ENCODE results near the gene IPO4. TPM values are rescaled to one million over a fixed set of nuclear protein-coding genes. Genes with fewer than 3 reads are reported as not detected.

IPO4 gene
- total RNA-seq, 1 experiment from 2014 or later = 80.9 TPM

DNA sequence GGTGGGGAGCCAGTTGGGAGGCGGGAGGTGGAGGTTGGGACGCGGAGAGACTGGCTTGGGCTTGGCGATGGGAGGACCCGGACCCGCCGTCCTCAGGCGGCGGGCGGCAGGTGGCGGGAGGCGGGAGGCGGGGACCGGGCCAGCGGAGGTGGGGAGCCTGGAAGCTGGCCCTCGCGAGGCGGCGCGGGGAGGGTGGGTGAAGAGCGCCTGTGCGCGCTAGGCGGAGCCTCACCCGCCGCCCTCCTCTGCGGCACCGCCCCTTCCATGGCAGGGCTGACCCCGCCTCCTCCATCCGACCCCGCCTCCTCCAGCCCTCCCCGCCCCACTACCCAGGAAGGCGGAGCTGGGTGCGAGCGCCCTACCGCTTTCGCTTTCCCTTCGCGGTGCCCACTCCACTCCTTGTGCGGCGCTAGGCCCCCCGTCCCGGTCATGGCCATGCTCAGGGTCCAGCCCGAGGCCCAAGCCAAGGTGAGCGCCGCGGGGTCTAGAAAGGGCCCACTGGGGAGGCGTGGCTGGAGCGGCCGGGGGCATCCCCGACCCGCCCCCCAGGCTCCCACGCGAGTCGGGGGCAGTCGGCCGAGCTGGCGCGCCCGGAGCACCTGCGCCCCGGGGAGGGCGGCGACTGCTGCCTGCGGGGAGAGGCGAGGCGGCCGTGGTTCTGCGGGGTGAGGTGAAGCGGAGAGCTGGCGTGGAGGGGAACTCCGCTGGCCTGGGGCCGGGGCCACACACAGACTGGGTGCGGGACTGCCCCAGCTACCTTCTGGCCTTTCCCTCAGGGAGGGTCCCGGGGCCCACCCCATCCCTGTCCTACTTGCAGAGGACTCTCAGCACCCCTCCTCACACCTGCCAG is 52.6 kb downstream of the IPO4 start, which contains the start of gene PSME1:
PSME1 (plus strand) TSS at position 361 of the 850 bp plus-strand sequence; CDS start at position 430, 69 bp downstream.

DNA sequence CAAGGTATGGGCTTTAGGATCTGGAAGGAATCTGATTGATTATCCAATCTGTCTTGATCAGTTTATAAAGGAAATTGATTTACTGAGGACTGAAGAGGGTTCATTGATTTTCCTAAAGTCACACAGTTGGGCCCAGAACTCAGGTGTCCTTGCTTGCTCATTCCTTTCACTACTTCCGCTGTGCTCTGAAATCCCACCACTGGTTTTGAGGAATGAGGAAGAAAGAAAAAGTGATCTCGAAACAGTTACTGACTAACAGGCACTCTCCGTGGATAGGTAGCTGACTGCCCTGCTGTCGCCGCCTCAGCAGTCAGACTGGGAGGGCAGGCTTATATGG is 58.3 kb downstream of the IPO4 start, which contains the start of gene FITM1:
FITM1 (plus strand) TSS at position 280 of the 337 bp plus-strand sequence. CDS start 905 bp downstream, outside the sequence.

Other genes starting within 250 kb of the IPO4 start
- gene DHRS4, start 235.0 kb downstream of the IPO4 start, total RNA-seq (2022; extraction: Qiagen RNA extraction; ENCODE audit: low read depth) = 39.3 to 49.4 TPM (median 46.9 TPM) in 5 replicates
- gene DHRS4L2, start 199.9 kb downstream of the IPO4 start, total RNA-seq (2022; extraction: Qiagen RNA extraction; ENCODE audit: low read depth) = 23.7 to 33.4 TPM (median 29.9 TPM) in 5 replicates
- gene CARMIL3, start 136.8 kb downstream of the IPO4 start, total RNA-seq (2022; extraction: Qiagen RNA extraction; ENCODE audit: low read depth) = 0.24 to 0.59 TPM (median 0.47 TPM) in 5 replicates
- not detected in 5 replicates for gene CPNE6, start 117.3 kb downstream of the IPO4 start, total RNA-seq (2022; extraction: Qiagen RNA extraction; ENCODE audit: low read depth)
- gene PCK2, start 94.5 kb downstream of the IPO4 start, total RNA-seq (2022; extraction: Qiagen RNA extraction; ENCODE audit: low read depth) = 17.9 to 21.1 TPM (median 19.7 TPM) in 5 replicates
- 21.0 to 25.3 TPM (median 21.5 TPM) in 5 replicates for gene DCAF11, start 74.0 kb downstream of the IPO4 start, total RNA-seq (2022; extraction: Qiagen RNA extraction; ENCODE audit: low read depth)
- gene NRL, start 73.9 kb downstream of the IPO4 start, total RNA-seq (2022; extraction: Qiagen RNA extraction; ENCODE audit: low read depth) = 0.58 to 1.0 TPM (median 0.99 TPM) in 5 replicates
- 0.15 to 0.28 TPM (median 0.24 TPM) in 3 of 5 replicates, not detected in the others for gene FITM1, start 58.2 kb downstream of the IPO4 start, total RNA-seq (2022; extraction: Qiagen RNA extraction; ENCODE audit: low read depth)
- gene PSME1, start 52.6 kb downstream of the IPO4 start, total RNA-seq (2022; extraction: Qiagen RNA extraction; ENCODE audit: low read depth) = 163 to 182 TPM (median 171 TPM) in 5 replicates
- gene EMC9, start 47.2 kb downstream of the IPO4 start, total RNA-seq (2022; extraction: Qiagen RNA extraction; ENCODE audit: low read depth) = 50.9 to 61.8 TPM (median 56.9 TPM) in 5 replicates
- 164 to 198 TPM (median 177 TPM) in 5 replicates for gene PSME2, start 42.2 kb downstream of the IPO4 start, total RNA-seq (2022; extraction: Qiagen RNA extraction; ENCODE audit: low read depth)
- 25.6 to 33.1 TPM (median 29.9 TPM) in 5 replicates for gene RNF31, start 41.3 kb downstream of the IPO4 start, total RNA-seq (2022; extraction: Qiagen RNA extraction; ENCODE audit: low read depth)
- gene IRF9, start 27.6 kb downstream of the IPO4 start, total RNA-seq (2022; extraction: Qiagen RNA extraction; ENCODE audit: low read depth) = 14.6 to 21.4 TPM (median 16.7 TPM) in 5 replicates
- 3.4 to 6.4 TPM (median 4.3 TPM) in 5 replicates for gene REC8, start 16.7 kb downstream of the IPO4 start, total RNA-seq (2022; extraction: Qiagen RNA extraction; ENCODE audit: low read depth)
- 65.1 to 72.9 TPM (median 67.8 TPM) in 5 replicates for gene TM9SF1, start 6.6 kb upstream of the IPO4 start, total RNA-seq (2022; extraction: Qiagen RNA extraction; ENCODE audit: low read depth)
- gene TSSK4, start 16.9 kb upstream of the IPO4 start, total RNA-seq (2022; extraction: Qiagen RNA extraction; ENCODE audit: low read depth) = 0.07 TPM in 1 of 5 replicates, not detected in the others
- 79.6 to 96.4 TPM (median 82.0 TPM) in 5 replicates for gene CHMP4A, start 24.7 kb upstream of the IPO4 start, total RNA-seq (2022; extraction: Qiagen RNA extraction; ENCODE audit: low read depth)
- gene MDP1, start 27.2 kb upstream of the IPO4 start, total RNA-seq (2022; extraction: Qiagen RNA extraction; ENCODE audit: low read depth) = 27.9 to 35.3 TPM (median 29.6 TPM) in 5 replicates
- 427 to 475 TPM (median 451 TPM) in 5 replicates for gene NEDD8, start 43.6 kb upstream of the IPO4 start, total RNA-seq (2022; extraction: Qiagen RNA extraction; ENCODE audit: low read depth)
- gene GMPR2, start 44.1 kb upstream of the IPO4 start, total RNA-seq (2022; extraction: Qiagen RNA extraction; ENCODE audit: low read depth) = 52.4 to 64.1 TPM (median 56.5 TPM) in 5 replicates
- gene TINF2, start 53.8 kb upstream of the IPO4 start, total RNA-seq (2022; extraction: Qiagen RNA extraction; ENCODE audit: low read depth) = 32.6 to 41.9 TPM (median 37.8 TPM) in 5 replicates
- 0.60 to 1.1 TPM (median 0.83 TPM) in 5 replicates for gene TGM1, start 74.4 kb upstream of the IPO4 start, total RNA-seq (2022; extraction: Qiagen RNA extraction; ENCODE audit: low read depth)
- gene RABGGTA, start 82.8 kb upstream of the IPO4 start, total RNA-seq (2022; extraction: Qiagen RNA extraction; ENCODE audit: low read depth) = 12.5 to 19.5 TPM (median 16.6 TPM) in 5 replicates
- gene DHRS1, start 111.0 kb upstream of the IPO4 start, total RNA-seq (2022; extraction: Qiagen RNA extraction; ENCODE audit: low read depth) = 10.9 to 13.5 TPM (median 11.8 TPM) in 5 replicates
- 15.6 to 19.7 TPM (median 18.9 TPM) in 5 replicates for gene NOP9, start 111.0 kb upstream of the IPO4 start, total RNA-seq (2022; extraction: Qiagen RNA extraction; ENCODE audit: low read depth)
- 0.14 to 0.70 TPM (median 0.29 TPM) in 5 replicates for gene CIDEB, start 119.2 kb upstream of the IPO4 start, total RNA-seq (2022; extraction: Qiagen RNA extraction; ENCODE audit: low read depth)
- gene LTB4R2, start 121.3 kb upstream of the IPO4 start, total RNA-seq (2022; extraction: Qiagen RNA extraction; ENCODE audit: low read depth) = 2.4 to 5.7 TPM (median 4.7 TPM) in 5 replicates
- gene LTB4R, start 122.7 kb upstream of the IPO4 start, total RNA-seq (2022; extraction: Qiagen RNA extraction; ENCODE audit: low read depth) = 3.4 to 8.6 TPM (median 5.6 TPM) in 5 replicates
- not detected in 5 replicates for gene ADCY4, start 146.3 kb upstream of the IPO4 start, total RNA-seq (2022; extraction: Qiagen RNA extraction; ENCODE audit: low read depth)
- not detected in 5 replicates for gene RIPK3, start 151.2 kb upstream of the IPO4 start, total RNA-seq (2022; extraction: Qiagen RNA extraction; ENCODE audit: low read depth)
- gene NFATC4, start 179.4 kb upstream of the IPO4 start, total RNA-seq (2022; extraction: Qiagen RNA extraction; ENCODE audit: low read depth) = 0.10 to 0.38 TPM (median 0.20 TPM) in 4 of 5 replicates, not detected in the other
- gene NYNRIN, start 210.2 kb upstream of the IPO4 start, total RNA-seq (2022; extraction: Qiagen RNA extraction; ENCODE audit: low read depth) = 0.19 to 0.40 TPM (median 0.20 TPM) in 5 replicates
- 1.3 to 1.9 TPM (median 1.5 TPM) in 5 replicates for gene CBLN3, start 240.9 kb upstream of the IPO4 start, total RNA-seq (2022; extraction: Qiagen RNA extraction; ENCODE audit: low read depth)
- gene KHNYN, start 241.1 kb upstream of the IPO4 start, total RNA-seq (2022; extraction: Qiagen RNA extraction; ENCODE audit: low read depth) = 26.3 to 30.9 TPM (median 29.6 TPM) in 5 replicates